ENCODE data around the gene NUF2. TPM values are rescaled to one million over a fixed set of nuclear protein-coding genes. Genes with fewer than 3 reads are reported as not detected.
"Not testable (repeated sequence)": the region's sequence is repeated elsewhere in the genome, so short reads cannot be mapped to it uniquely, and the experiment has no call there.

The NUF2 gene
- total RNA-seq (2014; rRNA removed; shearing (Covaris generic); ENCODE audit: low replicate concordance), result 17.8 and 24.5 TPM in 2 replicates

DNA sequence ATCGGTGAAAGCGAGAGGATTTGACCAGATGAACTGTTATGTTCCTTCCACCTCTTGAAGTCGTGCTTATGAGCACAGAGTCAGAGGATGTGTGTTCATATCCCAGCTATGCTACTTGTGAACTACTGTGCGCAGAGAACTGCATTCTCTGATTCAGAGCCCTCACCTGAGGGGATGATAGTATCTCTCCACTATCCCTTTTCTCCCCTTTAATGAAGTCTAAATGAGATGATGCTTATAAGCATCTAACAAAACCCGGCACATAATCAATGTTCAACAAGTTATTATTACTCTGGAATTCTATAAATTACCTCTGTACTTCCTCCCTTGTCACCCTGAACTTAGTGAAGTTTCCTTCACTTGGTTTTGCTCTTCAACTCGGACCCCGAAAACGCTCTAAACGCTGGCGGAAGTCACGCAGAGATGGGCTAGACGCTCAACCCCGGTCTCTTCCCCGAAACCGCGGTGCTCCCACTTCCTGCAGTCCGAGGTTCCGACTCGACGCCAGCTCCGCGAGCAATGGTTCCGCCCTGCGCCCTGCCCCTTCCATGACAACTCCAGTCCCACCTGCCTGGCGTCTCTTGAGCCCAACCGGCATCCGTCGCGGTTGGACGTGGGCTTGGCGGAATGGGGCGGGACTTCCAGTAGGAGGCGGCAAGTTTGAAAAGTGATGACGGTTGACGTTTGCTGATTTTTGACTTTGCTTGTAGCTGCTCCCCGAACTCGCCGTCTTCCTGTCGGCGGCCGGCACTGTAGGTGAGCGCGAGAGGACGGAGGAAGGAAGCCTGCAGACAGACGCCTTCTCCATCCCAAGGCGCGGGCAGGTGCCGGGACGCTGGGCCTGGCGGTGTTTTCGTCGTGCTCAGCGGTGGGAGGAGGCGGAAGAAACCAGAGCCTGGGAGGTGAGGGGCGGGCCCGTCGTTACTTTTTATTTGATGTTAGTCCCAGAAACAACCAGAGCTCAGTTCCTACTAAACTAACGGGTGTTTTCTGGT, at the start of gene NUF2:
TSS of gene NUF2 (plus strand) at position 644 of the 995 bp plus-strand sequence. CDS start 4,098 bp downstream, outside the sequence.
- DNase-seq (ENCODE audit: low read depth), result peak; percentile 97
- in situ Hi-C loops (cut with HindIII; ENCODE audit: low pct_unique_long_range_greater_than_20kb, low sequenced_read_pairs), result no loop called here

DNA sequence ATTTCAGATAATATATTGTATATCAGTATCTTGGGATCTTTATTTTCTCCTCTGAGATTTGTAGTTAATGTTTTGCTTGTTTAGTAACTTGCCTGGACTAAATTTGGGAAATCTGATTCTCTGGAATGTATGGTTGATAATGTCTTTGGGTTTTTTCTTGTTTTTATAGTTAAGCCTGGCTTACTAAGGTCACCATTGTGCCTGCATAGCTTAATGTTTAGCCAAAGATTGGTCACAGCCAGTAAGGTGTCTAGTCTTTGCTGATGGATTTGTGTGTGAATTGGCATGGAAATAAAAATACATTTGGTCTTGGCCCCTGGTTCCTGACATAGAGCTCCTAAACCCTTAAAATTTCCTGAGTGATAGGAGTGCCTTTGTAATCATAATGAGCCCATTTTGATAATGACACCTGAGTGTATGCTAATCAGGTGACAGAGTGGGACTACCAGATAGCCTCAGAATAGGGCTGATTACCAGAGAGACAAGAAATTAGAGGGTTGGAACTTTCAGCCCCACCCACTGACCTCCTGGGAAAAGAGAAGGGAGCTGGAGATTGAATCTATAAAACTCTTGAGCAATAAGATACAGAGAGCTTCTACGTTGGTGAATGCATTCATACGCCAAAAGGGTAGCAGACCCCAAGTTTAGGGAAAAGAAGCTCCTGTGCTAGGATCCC, 47.9 kb upstream of the NUF2 start:
- in situ Hi-C loops (cut with HindIII; ENCODE audit: low pct_unique_long_range_greater_than_20kb, low sequenced_read_pairs), result no loop called here
- peak; percentile 92 for DNase-seq (ENCODE audit: low read depth)

DNA sequence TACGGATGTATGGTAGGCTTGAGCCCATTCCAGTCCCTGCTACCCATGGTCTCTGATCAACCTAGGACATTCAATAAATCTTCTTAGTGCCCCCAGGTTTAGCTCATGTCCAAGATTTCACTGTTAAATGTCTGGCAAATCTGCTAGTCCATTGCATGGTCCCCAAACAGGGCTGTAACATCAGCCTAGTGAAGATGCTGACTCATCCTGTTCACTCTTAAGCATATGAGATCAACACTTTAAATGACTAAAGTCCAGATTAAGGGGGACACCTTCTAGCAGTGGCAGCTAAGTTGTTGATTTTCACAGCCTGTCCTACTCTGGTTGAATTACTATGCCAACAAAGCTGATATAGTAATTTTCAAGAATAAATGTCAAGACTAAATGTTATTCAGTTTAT, 46.5 kb upstream of the NUF2 start:
- in situ Hi-C loops (cut with HindIII; ENCODE audit: low pct_unique_long_range_greater_than_20kb, low sequenced_read_pairs), result no loop called here
- DNase-seq (ENCODE audit: low read depth), result peak; percentile 26

DNA sequence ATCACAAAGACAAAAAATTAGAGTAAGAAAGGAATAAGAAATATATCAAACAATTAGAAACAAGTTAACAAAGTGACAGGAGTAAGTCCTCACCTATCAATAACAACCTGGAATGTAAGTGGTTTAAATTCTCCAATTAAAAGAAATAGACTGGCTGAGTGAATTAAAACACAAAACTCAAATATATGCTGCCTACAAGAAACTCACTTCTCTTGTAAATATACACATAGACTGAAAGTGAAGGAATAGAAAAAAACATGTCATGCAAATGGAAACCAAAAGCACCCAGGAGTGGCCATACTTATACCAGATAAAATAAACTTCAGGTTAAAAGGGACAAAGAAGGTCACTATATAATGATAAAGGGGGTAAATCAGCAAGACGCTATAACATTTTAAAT, 43.2 kb upstream of the NUF2 start:
- in situ Hi-C loops (cut with HindIII; ENCODE audit: low pct_unique_long_range_greater_than_20kb, low sequenced_read_pairs), result no loop called here
- DNase-seq (ENCODE audit: low read depth), result no peak

DNA sequence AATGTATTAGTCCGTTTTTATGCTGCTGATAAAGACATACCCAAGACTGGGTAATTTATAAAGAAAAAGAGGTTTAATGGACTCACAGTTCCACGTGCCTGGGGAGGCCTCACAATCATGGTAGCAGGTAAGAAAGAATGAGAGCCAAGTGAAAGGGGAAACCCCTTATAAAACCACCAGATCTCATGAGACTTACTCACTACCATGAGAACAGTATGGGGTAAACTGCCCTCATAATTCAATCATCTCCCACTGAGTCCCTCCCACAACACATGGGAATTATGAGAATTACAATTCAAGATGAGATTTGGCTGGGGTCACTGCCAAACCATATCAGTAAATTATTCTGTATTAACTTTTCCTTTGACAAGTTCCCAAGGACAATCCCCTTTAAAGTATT, 36.9 kb upstream of the NUF2 start:
- DNase-seq (ENCODE audit: low read depth); in situ Hi-C loops (cut with HindIII; ENCODE audit: low pct_unique_long_range_greater_than_20kb, low sequenced_read_pairs): not testable (repeated sequence)

DNA sequence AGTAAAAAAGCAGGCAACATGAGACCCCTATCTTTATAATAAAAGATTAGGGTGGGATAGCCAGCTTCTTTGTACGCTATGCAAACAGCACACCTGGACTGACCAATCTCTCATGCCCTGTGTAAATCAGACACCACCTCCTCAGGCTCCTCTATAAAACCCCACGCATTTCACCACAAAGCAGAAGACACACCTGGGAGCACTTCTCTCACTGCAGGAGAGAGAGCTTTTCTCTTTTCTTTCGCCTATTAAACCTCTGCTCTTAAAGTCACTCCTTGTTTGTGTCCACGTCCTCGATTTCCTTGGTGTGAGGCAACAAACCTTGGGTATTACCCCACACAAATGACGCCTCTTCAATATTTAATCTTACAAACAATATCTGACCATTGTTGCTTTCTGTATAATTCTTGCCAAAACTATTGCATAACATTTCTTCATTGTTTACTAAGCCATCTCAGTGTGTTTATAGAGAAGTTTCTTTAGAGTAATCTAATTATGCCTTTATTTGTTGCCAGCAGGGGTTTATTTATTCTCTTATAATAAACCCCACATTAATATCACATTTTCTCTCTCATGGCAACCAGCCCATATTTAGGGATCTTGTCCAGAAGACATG, 31.6 kb upstream of the NUF2 start:
- in situ Hi-C loops (cut with HindIII; ENCODE audit: low pct_unique_long_range_greater_than_20kb, low sequenced_read_pairs), result no loop called here
- no peak for DNase-seq (ENCODE audit: low read depth)

DNA sequence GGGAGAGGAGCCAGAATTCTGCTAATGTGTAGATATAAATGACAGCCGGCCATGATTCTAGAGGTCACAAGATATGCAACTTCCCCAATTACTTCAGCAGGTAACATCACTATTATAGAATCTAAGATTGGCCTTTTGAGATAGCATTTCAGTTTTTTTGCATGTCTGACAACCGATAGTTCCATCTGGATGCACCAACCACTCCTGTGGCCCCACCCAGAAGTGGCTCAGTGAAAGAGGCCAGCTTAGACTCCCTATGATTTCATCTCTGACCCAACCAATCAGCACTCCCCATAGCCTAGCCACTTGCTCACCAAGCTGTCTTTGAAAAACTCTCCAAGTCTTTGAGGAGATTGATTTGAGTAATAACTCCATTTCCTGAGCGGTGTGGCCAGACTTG, 30.3 kb upstream of the NUF2 start:
- in situ Hi-C loops (cut with HindIII; ENCODE audit: low pct_unique_long_range_greater_than_20kb, low sequenced_read_pairs), result no loop called here
- DNase-seq (ENCODE audit: low read depth), result no peak

DNA sequence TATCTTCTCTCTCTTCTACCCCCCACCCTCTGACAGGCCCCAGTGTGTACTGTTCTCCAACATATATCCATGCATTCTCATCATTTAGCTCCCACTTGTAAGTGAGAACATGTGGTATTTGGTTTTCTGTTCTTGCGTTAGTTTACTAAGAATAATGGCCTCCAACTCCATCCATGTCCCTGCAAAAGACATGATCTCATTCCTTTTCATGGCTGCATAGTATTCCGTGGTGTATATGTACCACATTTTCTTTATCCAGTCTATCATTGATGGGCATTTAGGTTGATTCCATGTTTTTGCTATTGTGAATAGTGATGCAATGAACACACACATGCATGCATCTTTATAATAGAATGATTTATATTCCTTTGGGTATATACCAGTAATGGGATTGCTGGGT, 29.6 kb upstream of the NUF2 start:
- DNase-seq (ENCODE audit: low read depth), result not testable (repeated sequence)

DNA sequence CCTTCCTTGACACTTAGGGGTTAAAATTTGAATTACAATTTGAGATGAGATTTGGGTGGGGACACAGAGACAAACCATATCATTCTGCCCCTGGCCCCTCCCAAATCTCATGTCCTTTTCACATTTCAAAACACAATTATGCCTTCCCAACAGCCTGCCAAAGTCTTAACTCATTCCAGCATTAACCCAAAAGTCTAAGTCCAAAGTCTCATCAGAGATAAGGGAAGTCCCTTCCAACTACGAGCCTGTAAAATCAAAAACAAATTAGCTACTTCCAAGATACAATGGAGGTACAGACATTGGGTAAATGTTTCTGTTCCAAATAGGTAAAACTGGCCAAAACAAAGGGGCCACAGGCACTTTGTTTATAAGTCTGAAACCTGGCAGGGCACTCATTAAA, 28.3 kb upstream of the NUF2 start:
- DNase-seq (ENCODE audit: low read depth); in situ Hi-C loops (cut with HindIII; ENCODE audit: low pct_unique_long_range_greater_than_20kb, low sequenced_read_pairs): not testable (repeated sequence)

More for the DNA sequence above, 29.6 kb upstream of the NUF2 start:
- in situ Hi-C loops (cut with HindIII; ENCODE audit: low pct_unique_long_range_greater_than_20kb, low sequenced_read_pairs), result not testable (repeated sequence)

DNA sequence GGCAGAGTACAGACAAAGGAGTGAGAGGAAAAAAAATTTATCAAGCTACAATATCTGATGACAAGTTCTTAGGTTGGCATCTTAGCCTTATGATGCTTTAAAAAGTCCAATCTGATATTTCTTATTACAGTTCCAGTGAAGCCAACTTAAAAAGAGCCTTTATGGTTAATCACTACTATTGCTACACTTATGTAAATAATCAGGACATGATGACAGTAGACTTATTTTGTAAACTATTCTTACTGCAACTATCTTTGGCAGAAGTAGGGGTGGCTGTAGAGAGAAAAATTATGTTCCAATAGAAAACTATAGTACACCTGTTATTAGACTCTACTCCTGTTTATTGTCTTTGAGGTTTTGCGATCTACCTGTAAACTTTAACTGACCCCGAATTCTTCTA, 25.8 kb upstream of the NUF2 start:
- no peak for DNase-seq (ENCODE audit: low read depth)
- in situ Hi-C loops (cut with HindIII; ENCODE audit: low pct_unique_long_range_greater_than_20kb, low sequenced_read_pairs), result no loop called here

DNA sequence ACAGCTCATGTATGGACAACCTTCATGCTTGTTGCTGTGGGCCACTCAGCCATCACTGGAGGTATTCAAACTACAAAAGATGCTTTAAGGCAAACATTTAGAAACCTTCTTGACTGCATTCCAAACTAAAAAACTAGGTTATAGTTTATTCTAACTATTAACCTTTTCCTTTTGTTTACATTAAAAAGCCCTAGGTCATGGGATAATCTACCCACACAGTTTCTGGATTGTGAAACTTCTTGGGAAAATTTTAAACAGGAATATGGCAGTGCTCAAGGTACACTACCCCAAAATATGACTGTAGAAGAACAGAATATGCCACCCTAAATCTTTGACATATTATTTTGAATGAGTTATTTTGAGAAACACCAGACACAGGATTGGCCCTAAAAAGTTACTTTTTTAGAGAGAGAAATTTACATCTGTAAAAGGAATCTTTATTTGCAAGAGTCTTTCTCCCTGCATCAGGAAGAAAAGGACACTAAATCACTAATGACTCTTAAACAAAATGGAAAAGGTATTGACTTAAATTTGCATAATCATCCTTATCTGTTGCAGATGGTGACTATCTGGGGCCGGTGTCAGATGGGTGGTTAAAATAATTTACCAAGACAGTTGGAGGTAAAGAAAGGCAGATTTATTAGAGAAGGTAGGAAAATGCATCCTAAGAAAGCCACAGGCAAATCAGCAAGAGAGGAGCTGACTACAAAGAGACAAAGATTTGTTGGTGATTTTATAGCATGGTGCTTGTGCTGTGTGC, 25.1 kb upstream of the NUF2 start:
- DNase-seq (ENCODE audit: low read depth), result no peak
- in situ Hi-C loops (cut with HindIII; ENCODE audit: low pct_unique_long_range_greater_than_20kb, low sequenced_read_pairs), result no loop called here

DNA sequence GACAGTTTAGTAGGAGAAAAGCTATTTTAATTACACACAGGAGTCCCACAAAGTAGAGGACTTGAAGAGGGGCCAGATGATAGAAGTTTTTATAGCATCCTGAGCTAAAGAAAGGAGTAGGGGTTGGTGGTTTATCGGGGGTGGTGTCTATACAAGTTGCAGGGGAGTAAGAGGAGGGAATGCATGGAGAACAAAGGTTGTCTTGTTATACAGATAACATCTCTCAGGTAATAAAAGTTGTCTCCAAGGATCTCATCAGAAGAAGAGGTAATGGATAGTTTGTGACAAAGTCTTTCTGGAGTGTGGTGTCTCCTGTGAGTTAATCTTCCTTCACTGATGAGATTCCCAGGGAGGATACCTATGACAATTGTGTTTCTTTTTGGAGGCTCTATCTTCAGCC, 23.4 kb upstream of the NUF2 start:
- in situ Hi-C loops (cut with HindIII; ENCODE audit: low pct_unique_long_range_greater_than_20kb, low sequenced_read_pairs), result no loop called here
- DNase-seq (ENCODE audit: low read depth), result no peak

DNA sequence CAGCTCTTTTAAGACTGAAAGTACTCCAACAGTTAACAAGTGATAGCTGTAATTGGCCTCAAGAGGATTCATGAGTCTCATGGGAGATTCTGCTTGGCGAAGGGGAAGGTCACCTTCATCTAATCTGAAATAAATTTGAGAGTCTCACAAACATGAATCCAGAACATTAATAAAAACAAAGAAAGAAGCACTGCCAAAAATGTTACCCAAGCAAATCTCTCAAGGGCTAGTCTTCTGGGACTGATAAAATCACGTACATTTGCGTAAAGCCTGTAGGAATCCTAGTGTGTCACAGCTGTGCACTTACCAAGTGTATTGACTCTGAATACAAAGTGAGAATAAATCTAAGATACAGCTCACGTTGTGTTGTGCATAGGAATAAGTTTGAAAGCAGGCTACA, 21.2 kb upstream of the NUF2 start:
- DNase-seq (ENCODE audit: low read depth), result no peak
- in situ Hi-C loops (cut with HindIII; ENCODE audit: low pct_unique_long_range_greater_than_20kb, low sequenced_read_pairs), result no loop called here

DNA sequence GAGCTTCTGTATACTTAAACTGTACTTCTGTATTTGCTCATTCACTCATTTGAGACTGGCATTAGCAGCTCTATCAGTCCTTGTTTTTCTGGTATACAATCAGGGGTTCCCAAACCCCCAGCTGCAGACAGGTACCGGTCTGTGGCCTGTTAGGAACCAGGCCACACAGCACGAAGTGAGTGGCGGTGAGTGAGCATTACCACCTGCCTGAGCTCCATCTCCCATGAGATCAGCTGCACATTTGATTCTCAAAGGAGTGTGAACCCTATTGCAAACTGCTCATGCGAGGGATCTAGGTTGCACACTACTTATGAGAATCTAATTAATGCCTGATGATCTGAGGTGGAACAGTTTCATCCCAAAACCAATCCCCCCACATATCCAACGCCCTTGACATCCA, 18.2 kb upstream of the NUF2 start:
- no peak for DNase-seq (ENCODE audit: low read depth)
- in situ Hi-C loops (cut with HindIII; ENCODE audit: low pct_unique_long_range_greater_than_20kb, low sequenced_read_pairs), result no loop called here

DNA sequence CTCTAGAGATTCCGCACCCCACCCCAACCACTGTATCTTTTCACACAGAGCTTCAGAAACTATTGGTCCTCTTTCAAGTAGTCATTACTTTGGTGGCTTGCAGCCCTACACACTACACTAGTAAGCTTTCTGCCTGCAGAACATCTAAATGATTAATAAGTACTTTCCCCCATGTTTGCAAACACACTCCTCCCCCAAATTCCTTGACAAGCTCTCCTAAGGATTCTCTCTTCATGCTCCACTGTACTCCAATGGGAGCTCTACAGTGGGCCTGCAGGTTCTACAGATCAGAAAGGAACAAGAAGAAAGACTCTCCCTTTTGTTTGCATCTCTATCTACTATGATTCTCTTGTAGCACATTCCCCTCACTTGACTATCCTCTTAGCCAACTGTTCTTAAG, 16.3 kb upstream of the NUF2 start:
- in situ Hi-C loops (cut with HindIII; ENCODE audit: low pct_unique_long_range_greater_than_20kb, low sequenced_read_pairs), result no loop called here
- DNase-seq (ENCODE audit: low read depth), result no peak

DNA sequence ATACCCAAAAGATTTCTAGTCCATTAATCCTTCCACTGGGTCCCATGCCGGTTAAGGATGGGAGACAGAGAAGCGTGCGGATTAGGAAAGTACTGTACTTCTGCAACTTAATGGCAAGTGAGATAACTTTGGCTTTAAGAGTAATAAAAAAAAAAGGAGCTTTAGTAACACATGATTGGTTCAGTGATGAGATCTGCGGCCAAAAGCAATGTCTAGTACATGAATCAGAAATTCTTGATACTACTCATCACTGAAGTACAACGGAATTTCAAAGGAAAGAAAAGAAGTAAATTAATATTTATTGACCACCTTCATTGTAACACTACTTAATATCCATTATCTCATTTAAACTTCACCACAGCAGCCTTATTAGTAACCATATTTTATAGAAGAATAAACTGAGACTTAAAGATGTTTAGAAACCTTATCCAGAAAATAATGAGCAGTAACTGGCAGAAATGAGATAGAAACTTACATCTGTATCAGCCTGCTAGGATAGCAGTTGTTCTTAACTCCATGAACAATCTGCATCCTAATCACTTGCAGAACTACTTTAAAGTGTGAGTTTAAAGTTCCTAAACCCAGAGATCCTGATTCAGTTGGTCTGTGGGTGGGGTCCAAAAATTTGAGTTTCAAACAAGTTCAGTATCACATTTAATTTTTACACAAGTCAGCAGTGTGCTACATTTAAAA, 14.1 kb upstream of the NUF2 start:
- in situ Hi-C loops (cut with HindIII; ENCODE audit: low pct_unique_long_range_greater_than_20kb, low sequenced_read_pairs), result no loop called here
- peak; percentile 64 for DNase-seq (ENCODE audit: low read depth)

DNA sequence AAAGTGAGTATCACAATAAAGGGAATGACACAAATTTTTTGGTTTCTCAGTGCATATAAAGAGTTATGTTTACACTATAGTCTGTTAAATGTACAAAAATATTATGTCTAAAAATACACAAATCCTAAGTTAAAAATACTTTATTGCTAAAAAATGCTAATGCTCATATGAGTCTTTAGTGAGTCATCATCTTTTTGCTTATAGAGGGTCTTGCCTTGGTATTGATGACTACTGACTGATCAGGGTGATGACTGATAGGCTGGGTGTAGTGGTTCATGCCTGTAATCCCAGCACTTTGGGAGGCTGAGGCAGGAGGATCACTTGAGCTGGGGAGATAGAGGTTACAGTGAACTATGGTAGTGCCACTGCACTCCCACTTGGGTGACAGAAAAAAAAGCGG, 12.9 kb upstream of the NUF2 start:
- in situ Hi-C loops (cut with HindIII; ENCODE audit: low pct_unique_long_range_greater_than_20kb, low sequenced_read_pairs), result no loop called here
- no peak for DNase-seq (ENCODE audit: low read depth)
